ENCODE measurements around the gene NUTF2. TPM values are rescaled to one million over a fixed set of nuclear protein-coding genes. Genes with fewer than 3 reads are reported as not detected.
A peak's percentile ranks its signal among the peaks of the same experiment; 100 is the strongest.

NUTF2 gene
- total RNA-seq, 4 donors from 2014 or later = 60.1 to 210 (median 114) TPM

DNA sequence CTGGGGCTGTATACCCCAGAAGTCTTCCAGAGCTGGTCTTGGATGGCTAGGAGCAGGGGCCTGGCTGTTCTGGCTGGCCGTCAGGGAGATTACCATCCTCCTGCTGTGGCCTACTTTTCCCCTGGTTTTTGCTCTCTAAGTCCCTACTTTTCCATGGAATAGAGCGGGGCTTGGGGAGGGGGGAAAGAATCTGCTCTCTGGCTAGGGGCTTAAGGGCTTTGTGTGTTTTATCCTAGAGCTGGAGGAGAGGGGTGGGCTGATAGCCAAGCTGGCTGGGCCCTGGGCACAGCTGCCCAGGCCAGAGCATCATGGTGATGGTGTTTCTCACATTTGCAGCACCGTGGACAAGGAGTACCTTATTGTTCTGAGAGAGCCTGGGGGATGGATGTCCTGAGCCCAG is 41.6 kb downstream of the NUTF2 start:
- H3K4me3 ChIP-seq = no peak overlapping the region
- in situ Hi-C loops (cut with MboI; ENCODE audit: low sequenced_read_pairs in 4 of 4) = loop anchor here in 1 of 4 donors (10.0 kb wide), 1 partner anchor 46 kb away; the partner anchor contains the start of genes CTRL and PSMB10
- no peak overlapping the region for H3K27ac ChIP-seq
- ATAC-seq (no peak), DNase-seq (no peak)
- peaks cover 24 to 26% of the 10 kb centered on the region in 2 donors for H3K4me1 ChIP-seq
- intact Hi-C loops (cut with DNase I; ENCODE audit: low total_unique reads) = no loop called here
- no peaks in the 10 kb centered on the region for H3K27me3 ChIP-seq
- no peaks in the 10 kb centered on the region for H3K9me3 ChIP-seq
- peaks cover 0 to 8% of the 10 kb centered on the region in 2 donors for H3K36me3 ChIP-seq
- TF ChIP-seq POLR2A (IDR thresholded peaks at IDR 0.05) (no peak), CTCF (IDR thresholded peaks at IDR 0.05 in 4 of 5, conservative IDR thresholded peaks at IDR 0.05 in 1 of 5) (no peak)

- H3K4me3 ChIP-seq = peak overlapping the region; percentile 71 to 94 (median 88)
- H3K27me3 ChIP-seq = no peaks in the 10 kb centered on the region
- ATAC-seq = no peak
- peak overlapping the region; percentile 90 to 100 (median 96) for H3K27ac ChIP-seq
- H3K9me3 ChIP-seq = no peaks in the 10 kb centered on the region
- in situ Hi-C loops (cut with MboI; ENCODE audit: low sequenced_read_pairs in 4 of 4) = no loop called here
- DNase-seq = no peak
- H3K36me3 ChIP-seq = no peaks in the 10 kb centered on the region
- peaks cover 39 to 42% of the 10 kb centered on the region in 2 donors for H3K4me1 ChIP-seq
- intact Hi-C loops (cut with DNase I; ENCODE audit: low total_unique reads) = no loop called here
- no peak for TF ChIP-seq POLR2A (IDR thresholded peaks at IDR 0.05)
- no peak for TF ChIP-seq CTCF (IDR thresholded peaks at IDR 0.05 in 4 of 5, conservative IDR thresholded peaks at IDR 0.05 in 1 of 5)
Measured at GRCh38 chr16:67892375-67892774, 45.6 kb downstream of the NUTF2 start.

DNA sequence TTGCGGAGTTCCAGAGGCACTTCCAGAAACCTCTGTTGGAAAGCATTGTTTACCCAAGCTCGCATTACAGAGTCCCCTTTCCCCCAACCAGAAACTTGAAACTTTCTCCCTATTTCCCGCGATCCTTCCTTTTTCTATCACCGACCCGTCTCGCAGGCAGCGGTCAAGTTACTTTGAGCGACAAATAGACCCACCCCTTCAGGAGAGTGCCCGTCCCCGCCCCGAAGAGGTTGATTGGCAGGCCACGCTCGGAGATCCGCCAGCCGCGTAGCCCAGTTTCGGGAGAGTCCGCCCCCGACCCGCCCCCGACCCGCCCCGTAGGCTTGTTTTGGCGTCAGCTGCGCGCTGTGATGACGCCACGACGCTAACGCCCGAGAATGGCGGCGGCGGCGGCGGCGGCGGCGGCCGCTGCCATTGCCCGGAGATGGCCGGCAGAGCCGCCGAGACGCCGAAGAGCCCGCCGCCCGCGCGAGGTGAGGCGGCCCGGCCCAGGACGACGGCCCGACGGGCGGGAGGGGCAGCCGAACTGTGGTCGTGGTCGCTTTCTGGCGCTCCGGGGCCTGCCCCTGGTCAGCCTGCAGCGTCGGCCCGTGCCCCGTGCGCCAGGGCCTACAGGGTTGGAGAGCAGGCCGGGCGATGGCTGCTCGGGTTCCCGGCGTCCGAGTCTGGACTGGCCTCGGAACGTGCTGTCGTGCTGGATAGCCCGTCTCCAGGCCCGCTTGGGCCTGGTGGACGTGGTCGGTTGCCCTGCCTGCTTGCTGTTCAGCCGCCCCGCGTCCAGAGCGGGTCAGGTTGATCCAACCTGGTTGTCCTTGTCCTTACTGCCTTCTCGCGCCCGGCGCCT is 46.4 kb downstream of the NUTF2 start, which contains the start of gene PSKH1:
TSS of gene PSKH1 (plus strand) at position 356 of the 844 bp plus-strand sequence. CDS start 15,496 bp downstream, outside the sequence.
- in situ Hi-C loops (cut with MboI; ENCODE audit: low sequenced_read_pairs in 4 of 4) = no loop called here
- no peaks in the 10 kb centered on the region for H3K36me3 ChIP-seq
- ATAC-seq (peak; percentile 93 to 95), DNase-seq (peak; percentile 95 to 97)
- TF ChIP-seq POLR2A (IDR thresholded peaks at IDR 0.05) (peak; percentile 98), CTCF (IDR thresholded peaks at IDR 0.05 in 4 of 5, conservative IDR thresholded peaks at IDR 0.05 in 1 of 5) (peak in 2 of 5 experiments; percentile 20 to 24)
- peak within 1 kb of the TSS; percentile 90 to 100 (median 96) for H3K27ac ChIP-seq
- H3K9me3 ChIP-seq = no peaks in the 10 kb centered on the region
- peak within 1 kb of the TSS; percentile 87 to 99 (median 91) for H3K4me3 ChIP-seq
- H3K4me1 ChIP-seq = peaks cover 44 to 50% of the 10 kb centered on the region in 2 donors
- H3K27me3 ChIP-seq = no peaks in the 10 kb centered on the region
- intact Hi-C loops (cut with DNase I; ENCODE audit: low total_unique reads) = loop anchor here (1.0 kb wide), 2 partner anchors 24 to 94 kb away; no protein-coding TSS in a partner anchor

DNA sequence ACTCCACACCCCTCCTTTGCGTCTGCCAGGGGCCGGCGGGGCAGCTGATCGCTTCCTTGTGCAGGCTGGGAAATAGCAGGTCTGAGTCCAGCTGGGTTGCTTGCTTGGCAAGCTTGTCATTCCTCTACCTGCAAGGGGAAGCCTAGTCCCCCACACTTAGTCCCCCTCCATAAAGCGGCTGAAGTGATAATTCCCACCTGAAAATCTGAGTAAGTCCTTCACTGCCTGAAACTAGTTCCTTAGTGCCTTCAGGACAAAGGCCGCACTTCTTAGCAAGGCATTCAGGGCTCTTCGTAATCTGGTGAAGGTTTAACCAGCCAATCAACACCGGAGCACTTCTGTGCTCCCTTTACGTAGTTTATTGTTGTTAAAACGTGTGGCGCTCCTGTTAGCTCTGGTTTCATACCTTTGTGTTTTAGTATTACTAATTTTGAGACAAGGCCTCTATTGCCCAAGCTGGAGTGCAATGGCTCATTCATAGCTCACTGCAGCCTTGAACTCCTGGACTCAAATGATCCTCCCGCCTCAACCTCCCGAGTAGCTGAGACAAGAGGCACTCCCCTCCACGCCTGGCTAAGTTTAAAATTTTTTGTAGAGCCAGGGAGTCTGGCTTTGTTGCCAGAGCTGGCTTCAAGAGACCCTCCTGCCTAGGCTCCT is 47.1 kb downstream of the NUTF2 start:
- peak overlapping the region; percentile 87 to 99 (median 91) for H3K4me3 ChIP-seq
- TF ChIP-seq CTCF (IDR thresholded peaks at IDR 0.05 in 4 of 5, conservative IDR thresholded peaks at IDR 0.05 in 1 of 5) (no peak), POLR2A (IDR thresholded peaks at IDR 0.05) (no peak)
- intact Hi-C loops (cut with DNase I; ENCODE audit: low total_unique reads) (loop anchor here (1.0 kb wide), 2 partner anchors 23 to 93 kb away; no protein-coding TSS in a partner anchor), in situ Hi-C loops (cut with MboI; ENCODE audit: low sequenced_read_pairs in 4 of 4) (no loop called here)
- H3K9me3 ChIP-seq = no peaks in the 10 kb centered on the region
- peaks cover 44 to 57% of the 10 kb centered on the region in 2 donors for H3K4me1 ChIP-seq
- H3K27me3 ChIP-seq = no peaks in the 10 kb centered on the region
- H3K27ac ChIP-seq = peak overlapping the region; percentile 90 to 100 (median 96)
- ATAC-seq (peak in 1 of 2 donors; percentile 5), DNase-seq (peak in 1 of 2 donors; percentile 72)
- no peaks in the 10 kb centered on the region for H3K36me3 ChIP-seq
